COLO829 (cell line): ENCODE results near the gene IWS1.
"Not testable (repeated sequence)": the region's sequence is repeated elsewhere in the genome, so short reads cannot be mapped to it uniquely, and the experiment has no call there.

Experiments used
- DNase-seq: peaks from one replicate; pipeline ENCODE4 v3.0.0; 2012; ENCODE audit warnings: low spot score

The IWS1 gene

GRCh38 chr2:127526132-127527000, at the start of gene IWS1:
IWS1 (minus strand) TSS chr2:127526489; CDS start chr2:127526208, 281 bp downstream.
- DNase-seq, result peak; percentile 95

- DNase-seq, result no peak
Observed at GRCh38 chr2:127575941-127576432, 49.7 kb upstream of the IWS1 start.

- no peak for DNase-seq
Observed at GRCh38 chr2:127575185-127575765, 49.0 kb upstream of the IWS1 start.

GRCh38 chr2:127574656-127575055, 48.4 kb upstream of the IWS1 start:
- no peak for DNase-seq

- DNase-seq, result no peak
Observed at GRCh38 chr2:127573771-127574170, 47.5 kb upstream of the IWS1 start.

GRCh38 chr2:127573298-127573697, 47.0 kb upstream of the IWS1 start:
- no peak for DNase-seq

GRCh38 chr2:127572841-127573240, 46.6 kb upstream of the IWS1 start:
- no peak for DNase-seq

- not testable (repeated sequence) for DNase-seq
Observed at GRCh38 chr2:127572352-127572751, 46.1 kb upstream of the IWS1 start.

- no peak for DNase-seq
Observed at GRCh38 chr2:127570282-127571250, 44.3 kb upstream of the IWS1 start.

GRCh38 chr2:127569666-127570065, 43.4 kb upstream of the IWS1 start:
- DNase-seq, result no peak

GRCh38 chr2:127568128-127568527, 41.8 kb upstream of the IWS1 start:
- no peak for DNase-seq

GRCh38 chr2:127567351-127567854, 41.1 kb upstream of the IWS1 start:
- no peak for DNase-seq

- DNase-seq, result no peak
Observed at GRCh38 chr2:127566576-127566975, 40.3 kb upstream of the IWS1 start.

GRCh38 chr2:127566139-127566417, 39.8 kb upstream of the IWS1 start:
- DNase-seq, result no peak

- DNase-seq, result no peak
Observed at GRCh38 chr2:127565261-127566138, 39.2 kb upstream of the IWS1 start.

GRCh38 chr2:127564429-127565260, 38.4 kb upstream of the IWS1 start:
- DNase-seq, result no peak

- no peak for DNase-seq
Observed at GRCh38 chr2:127563458-127564428, 37.5 kb upstream of the IWS1 start.

GRCh38 chr2:127562936-127563335, 36.6 kb upstream of the IWS1 start:
- DNase-seq, result no peak

- DNase-seq, result no peak
Observed at GRCh38 chr2:127561371-127561770, 35.1 kb upstream of the IWS1 start.
